Panc1 (cell line): ENCODE results near the gene SMIM36.

Source experiments
- REST ChIP-seq, 2 experiments: IDR thresholded peaks; 2 replicates each; pipeline ENCODE4 v1.6.1; 2011 to 2012; ENCODE audit warnings: low read depth in 2 of 2, control low read depth in 1 of 2, low read length in 1 of 2, mild to moderate bottlenecking in 1 of 2, moderate library complexity in 1 of 2; ENCODE audit not compliant: insufficient read depth in 1 of 2
- TF ChIP-seq, protein P1 (sequence below): fragments of 450-650 bp; IDR thresholded peaks from 2 replicates; pipeline ENCODE4 v1.5.1; 2017; ENCODE audit warnings: mild to moderate bottlenecking

- TF ChIP-seq REST (IDR thresholded peaks at IDR 0.05; ENCODE audit: insufficient read depth in 1 of 2, low read depth in 2 of 2, low read length in 1 of 2), result no peak
- TF ChIP-seq, protein P1, sequence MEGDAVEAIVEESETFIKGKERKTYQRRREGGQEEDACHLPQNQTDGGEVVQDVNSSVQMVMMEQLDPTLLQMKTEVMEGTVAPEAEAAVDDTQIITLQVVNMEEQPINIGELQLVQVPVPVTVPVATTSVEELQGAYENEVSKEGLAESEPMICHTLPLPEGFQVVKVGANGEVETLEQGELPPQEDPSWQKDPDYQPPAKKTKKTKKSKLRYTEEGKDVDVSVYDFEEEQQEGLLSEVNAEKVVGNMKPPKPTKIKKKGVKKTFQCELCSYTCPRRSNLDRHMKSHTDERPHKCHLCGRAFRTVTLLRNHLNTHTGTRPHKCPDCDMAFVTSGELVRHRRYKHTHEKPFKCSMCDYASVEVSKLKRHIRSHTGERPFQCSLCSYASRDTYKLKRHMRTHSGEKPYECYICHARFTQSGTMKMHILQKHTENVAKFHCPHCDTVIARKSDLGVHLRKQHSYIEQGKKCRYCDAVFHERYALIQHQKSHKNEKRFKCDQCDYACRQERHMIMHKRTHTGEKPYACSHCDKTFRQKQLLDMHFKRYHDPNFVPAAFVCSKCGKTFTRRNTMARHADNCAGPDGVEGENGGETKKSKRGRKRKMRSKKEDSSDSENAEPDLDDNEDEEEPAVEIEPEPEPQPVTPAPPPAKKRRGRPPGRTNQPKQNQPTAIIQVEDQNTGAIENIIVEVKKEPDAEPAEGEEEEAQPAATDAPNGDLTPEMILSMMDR, result no peak
These were observed 95.3 kb downstream of the SMIM36 start for GRCh38 chr17:55416000-55416399.
